ENCODE data around the gene OR52N2.

OR52N2 gene

DNA sequence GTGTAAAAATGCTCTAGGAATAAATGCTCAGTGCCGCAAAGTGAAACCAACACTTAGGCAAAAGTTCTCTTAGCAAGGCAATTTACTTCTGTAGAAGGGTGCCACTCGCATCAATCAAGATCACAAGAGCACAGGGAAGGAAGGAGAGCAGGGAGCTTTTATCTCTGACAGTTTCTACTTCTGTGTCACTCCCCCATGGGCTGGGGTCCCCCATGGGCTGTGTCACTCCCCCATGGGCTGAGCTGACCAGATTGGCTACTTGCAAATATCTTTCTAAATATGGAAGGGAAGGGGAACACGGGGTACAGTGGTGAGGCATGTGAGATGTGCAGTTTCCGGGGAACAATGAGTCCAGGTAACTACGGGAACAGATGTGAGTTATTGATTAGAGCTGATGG is 397 bp downstream of the OR52N2 start:
- TF ChIP-seq, protein P1, sequence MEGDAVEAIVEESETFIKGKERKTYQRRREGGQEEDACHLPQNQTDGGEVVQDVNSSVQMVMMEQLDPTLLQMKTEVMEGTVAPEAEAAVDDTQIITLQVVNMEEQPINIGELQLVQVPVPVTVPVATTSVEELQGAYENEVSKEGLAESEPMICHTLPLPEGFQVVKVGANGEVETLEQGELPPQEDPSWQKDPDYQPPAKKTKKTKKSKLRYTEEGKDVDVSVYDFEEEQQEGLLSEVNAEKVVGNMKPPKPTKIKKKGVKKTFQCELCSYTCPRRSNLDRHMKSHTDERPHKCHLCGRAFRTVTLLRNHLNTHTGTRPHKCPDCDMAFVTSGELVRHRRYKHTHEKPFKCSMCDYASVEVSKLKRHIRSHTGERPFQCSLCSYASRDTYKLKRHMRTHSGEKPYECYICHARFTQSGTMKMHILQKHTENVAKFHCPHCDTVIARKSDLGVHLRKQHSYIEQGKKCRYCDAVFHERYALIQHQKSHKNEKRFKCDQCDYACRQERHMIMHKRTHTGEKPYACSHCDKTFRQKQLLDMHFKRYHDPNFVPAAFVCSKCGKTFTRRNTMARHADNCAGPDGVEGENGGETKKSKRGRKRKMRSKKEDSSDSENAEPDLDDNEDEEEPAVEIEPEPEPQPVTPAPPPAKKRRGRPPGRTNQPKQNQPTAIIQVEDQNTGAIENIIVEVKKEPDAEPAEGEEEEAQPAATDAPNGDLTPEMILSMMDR (IDR thresholded peaks at IDR 0.05) = no peak
- no peak overlapping the region for H3K27ac ChIP-seq
- no peak for DNase-seq (ENCODE audit: low spot score)
- H3K4me3 ChIP-seq = peak overlapping the region; percentile 71

GRCh38 chr11:5809905-5810795 is 1.4 kb downstream of the OR52N2 start:
- TF ChIP-seq, protein P1 (IDR thresholded peaks at IDR 0.05) = no peak
- Histone ChIP-seq H3K27ac (no peak overlapping the region), H3K4me3 (no peak overlapping the region)
- DNase-seq (ENCODE audit: low spot score) = no peak

DNA sequence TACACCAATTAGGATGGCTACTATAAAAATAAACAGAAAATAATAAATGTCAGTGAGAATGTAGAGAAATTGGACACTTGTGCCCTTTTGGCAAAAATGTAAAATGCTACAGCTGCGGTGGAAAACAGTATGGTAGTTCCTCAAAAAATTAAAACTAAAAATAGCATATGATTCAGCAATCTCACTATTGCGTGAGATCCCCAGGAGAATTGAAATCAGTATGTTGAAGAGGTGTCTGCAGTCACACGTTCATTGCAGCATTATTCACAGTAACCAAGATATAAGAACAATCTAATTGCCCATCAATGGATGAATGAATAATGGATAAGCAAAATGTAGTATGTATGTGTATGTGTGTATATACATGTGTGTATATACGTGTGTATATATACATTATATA is 6.8 kb downstream of the OR52N2 start:
- no peak overlapping the region for H3K27ac ChIP-seq
- no peak overlapping the region for H3K4me3 ChIP-seq
- no peak for DNase-seq (ENCODE audit: low spot score)
- TF ChIP-seq, protein P1 (IDR thresholded peaks at IDR 0.05) = no peak

- Histone ChIP-seq H3K27ac (no peak overlapping the region), H3K4me3 (no peak overlapping the region)
- TF ChIP-seq, protein P1 (IDR thresholded peaks at IDR 0.05) = no peak
- no peak for DNase-seq (ENCODE audit: low spot score)
Observed at GRCh38 chr11:5818245-5818886, 9.6 kb downstream of the OR52N2 start.

DNA sequence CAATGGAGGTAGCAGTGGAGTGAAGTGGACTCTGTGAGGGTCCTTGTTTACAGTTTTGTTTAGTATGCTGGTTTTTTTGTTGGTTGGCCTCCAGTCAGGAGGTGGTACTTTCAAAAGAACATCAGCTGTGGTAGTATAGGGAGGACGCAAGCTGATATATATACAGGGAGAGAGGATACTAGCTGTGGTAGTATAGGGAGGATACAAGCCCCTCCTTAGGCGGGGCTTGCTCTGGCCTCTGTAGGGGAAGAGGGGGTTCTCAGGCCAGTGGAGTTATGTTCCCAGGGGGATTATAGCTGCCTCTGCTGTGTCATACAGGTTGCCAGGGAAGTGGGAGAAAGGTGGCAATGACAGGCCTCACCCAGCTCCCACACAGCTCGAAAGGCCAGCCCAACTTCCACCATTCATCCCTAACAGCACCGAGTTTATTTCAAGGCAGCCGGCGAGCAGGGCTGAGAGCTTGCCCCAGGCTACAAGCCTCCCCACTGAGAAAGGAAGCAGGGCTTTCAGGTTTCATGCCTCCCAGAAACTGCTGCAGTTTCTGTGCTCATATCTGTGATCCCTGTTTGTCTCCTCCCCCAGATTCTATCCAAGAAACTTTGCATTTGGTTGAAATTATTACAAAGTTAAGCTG is 22.6 kb downstream of the OR52N2 start:
- TF ChIP-seq, protein P1 (IDR thresholded peaks at IDR 0.05) = no peak
- Histone ChIP-seq H3K4me3 (no peak overlapping the region), H3K27ac (no peak overlapping the region)
- no peak for DNase-seq (ENCODE audit: low spot score)

DNA sequence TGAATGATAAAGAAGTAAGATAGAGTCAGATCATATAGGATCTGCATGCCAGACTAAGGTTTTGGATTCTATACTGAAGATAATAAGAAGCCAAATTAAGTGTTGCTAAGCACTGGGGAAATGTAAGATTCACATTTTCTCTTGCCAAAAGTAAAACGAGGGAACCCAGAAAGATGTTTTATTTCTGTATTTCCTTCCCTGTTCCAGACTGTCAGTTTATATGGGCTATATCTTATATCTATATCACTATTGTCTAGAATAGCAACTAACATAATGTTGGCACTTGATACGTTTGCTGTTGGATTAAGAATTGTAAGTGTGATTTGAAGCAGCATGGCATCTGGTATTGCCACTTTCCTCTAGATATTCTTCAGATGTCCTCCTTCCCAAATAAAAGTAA is 24.7 kb downstream of the OR52N2 start:
- TF ChIP-seq, protein P1 (IDR thresholded peaks at IDR 0.05) = no peak
- H3K27ac ChIP-seq = no peak overlapping the region
- H3K4me3 ChIP-seq = no peak overlapping the region
- DNase-seq (ENCODE audit: low spot score) = no peak
